Measurements from ENCODE around the gene SMARCC2. TPM values are rescaled to one million over a fixed set of nuclear protein-coding genes. Genes with fewer than 3 reads are reported as not detected.

Gene SMARCC2
- total and polyA plus RNA-seq, 9 of the 15 experiments (the other 6 are each of a cell fraction or from before 2014, with no cell fraction given), result 11.9 to 86.0 (median 36.6) TPM

DNA sequence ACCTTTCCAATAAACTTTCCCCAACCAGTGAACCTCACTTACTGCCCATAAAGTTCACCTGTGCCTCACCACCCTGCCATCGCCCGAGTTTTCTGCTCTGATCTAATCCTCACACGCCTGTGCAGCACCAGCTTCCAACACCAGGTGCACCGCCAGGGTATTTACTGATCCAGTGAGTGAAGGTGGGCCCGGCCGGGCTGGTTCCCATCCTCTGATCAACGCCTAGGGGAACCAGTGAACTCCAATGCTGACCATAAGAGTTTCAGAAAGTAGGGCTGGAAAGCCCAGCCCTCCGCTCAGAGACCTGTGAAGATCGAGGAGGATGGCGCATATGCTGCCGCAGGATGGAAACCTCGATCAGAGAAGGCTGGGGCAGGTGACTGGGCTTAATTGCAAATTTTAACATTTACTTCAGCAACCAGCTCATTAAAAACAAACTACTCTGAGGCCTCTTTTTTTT is 37.6 kb downstream of the SMARCC2 start (continued):
- TF ChIP-seq, protein P1, sequence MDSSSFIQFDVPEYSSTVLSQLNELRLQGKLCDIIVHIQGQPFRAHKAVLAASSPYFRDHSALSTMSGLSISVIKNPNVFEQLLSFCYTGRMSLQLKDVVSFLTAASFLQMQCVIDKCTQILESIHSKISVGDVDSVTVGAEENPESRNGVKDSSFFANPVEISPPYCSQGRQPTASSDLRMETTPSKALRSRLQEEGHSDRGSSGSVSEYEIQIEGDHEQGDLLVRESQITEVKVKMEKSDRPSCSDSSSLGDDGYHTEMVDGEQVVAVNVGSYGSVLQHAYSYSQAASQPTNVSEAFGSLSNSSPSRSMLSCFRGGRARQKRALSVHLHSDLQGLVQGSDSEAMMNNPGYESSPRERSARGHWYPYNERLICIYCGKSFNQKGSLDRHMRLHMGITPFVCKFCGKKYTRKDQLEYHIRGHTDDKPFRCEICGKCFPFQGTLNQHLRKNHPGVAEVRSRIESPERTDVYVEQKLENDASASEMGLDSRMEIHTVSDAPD (CRISPR knock-in tag; IDR thresholded peaks at IDR 0.05), result no peak
- no peak for TF ChIP-seq DACH1 (IDR thresholded peaks at IDR 0.05; ENCODE audit: partially characterized antibody)
- TF ChIP-seq, protein P2, sequence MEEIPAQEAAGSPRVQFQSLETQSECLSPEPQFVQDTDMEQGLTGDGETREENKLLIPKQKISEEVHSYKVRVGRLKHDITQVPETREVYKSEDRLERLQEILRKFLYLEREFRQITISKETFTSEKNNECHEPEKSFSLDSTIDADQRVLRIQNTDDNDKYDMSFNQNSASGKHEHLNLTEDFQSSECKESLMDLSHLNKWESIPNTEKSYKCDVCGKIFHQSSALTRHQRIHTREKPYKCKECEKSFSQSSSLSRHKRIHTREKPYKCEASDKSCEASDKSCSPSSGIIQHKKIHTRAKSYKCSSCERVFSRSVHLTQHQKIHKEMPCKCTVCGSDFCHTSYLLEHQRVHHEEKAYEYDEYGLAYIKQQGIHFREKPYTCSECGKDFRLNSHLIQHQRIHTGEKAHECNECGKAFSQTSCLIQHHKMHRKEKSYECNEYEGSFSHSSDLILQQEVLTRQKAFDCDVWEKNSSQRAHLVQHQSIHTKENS (CRISPR knock-in tag; IDR thresholded peaks at IDR 0.05), result no peak
- TF ChIP-seq NCOA2 (IDR thresholded peaks at IDR 0.05; ENCODE audit: partially characterized antibody in 2 of 2), result no peak
- TF ChIP-seq HOXB6 (CRISPR knock-in tag; IDR thresholded peaks at IDR 0.05; ENCODE audit: borderline replicate concordance), result no peak
- TF ChIP-seq, protein P3, sequence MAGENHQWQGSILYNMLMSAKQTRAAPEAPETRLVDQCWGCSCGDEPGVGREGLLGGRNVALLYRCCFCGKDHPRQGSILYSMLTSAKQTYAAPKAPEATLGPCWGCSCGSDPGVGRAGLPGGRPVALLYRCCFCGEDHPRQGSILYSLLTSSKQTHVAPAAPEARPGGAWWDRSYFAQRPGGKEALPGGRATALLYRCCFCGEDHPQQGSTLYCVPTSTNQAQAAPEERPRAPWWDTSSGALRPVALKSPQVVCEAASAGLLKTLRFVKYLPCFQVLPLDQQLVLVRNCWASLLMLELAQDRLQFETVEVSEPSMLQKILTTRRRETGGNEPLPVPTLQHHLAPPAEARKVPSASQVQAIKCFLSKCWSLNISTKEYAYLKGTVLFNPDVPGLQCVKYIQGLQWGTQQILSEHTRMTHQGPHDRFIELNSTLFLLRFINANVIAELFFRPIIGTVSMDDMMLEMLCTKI (IDR thresholded peaks at IDR 0.05; ENCODE audit: partially characterized antibody), result no peak
- TF ChIP-seq ZNF384 (IDR thresholded peaks at IDR 0.05; ENCODE audit: low read depth, low read length), result no peak
- TF ChIP-seq, protein P4, sequence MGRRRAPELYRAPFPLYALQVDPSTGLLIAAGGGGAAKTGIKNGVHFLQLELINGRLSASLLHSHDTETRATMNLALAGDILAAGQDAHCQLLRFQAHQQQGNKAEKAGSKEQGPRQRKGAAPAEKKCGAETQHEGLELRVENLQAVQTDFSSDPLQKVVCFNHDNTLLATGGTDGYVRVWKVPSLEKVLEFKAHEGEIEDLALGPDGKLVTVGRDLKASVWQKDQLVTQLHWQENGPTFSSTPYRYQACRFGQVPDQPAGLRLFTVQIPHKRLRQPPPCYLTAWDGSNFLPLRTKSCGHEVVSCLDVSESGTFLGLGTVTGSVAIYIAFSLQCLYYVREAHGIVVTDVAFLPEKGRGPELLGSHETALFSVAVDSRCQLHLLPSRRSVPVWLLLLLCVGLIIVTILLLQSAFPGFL (CRISPR knock-in tag; IDR thresholded peaks at IDR 0.05), result no peak
- no peak for TF ChIP-seq ZNF778 (CRISPR knock-in tag; IDR thresholded peaks at IDR 0.05)
- no peak for TF ChIP-seq RFX5 (IDR thresholded peaks at IDR 0.05; ENCODE audit: low read depth, low read length)
- TF ChIP-seq BACH1 (tag; IDR thresholded peaks at IDR 0.05), result no peak; the same call in 1 of the 2 replicates
- TF ChIP-seq, protein P5, sequence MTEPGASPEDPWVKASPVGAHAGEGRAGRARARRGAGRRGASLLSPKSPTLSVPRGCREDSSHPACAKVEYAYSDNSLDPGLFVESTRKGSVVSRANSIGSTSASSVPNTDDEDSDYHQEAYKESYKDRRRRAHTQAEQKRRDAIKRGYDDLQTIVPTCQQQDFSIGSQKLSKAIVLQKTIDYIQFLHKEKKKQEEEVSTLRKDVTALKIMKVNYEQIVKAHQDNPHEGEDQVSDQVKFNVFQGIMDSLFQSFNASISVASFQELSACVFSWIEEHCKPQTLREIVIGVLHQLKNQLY (CRISPR knock-in tag; conservative IDR thresholded peaks at IDR 0.05), result no peak
- TF ChIP-seq ZNF57 (CRISPR knock-in tag; IDR thresholded peaks at IDR 0.05), result no peak
- no peak for TF ChIP-seq ZNF780A (CRISPR knock-in tag; IDR thresholded peaks at IDR 0.05)
- TF ChIP-seq, protein P6, sequence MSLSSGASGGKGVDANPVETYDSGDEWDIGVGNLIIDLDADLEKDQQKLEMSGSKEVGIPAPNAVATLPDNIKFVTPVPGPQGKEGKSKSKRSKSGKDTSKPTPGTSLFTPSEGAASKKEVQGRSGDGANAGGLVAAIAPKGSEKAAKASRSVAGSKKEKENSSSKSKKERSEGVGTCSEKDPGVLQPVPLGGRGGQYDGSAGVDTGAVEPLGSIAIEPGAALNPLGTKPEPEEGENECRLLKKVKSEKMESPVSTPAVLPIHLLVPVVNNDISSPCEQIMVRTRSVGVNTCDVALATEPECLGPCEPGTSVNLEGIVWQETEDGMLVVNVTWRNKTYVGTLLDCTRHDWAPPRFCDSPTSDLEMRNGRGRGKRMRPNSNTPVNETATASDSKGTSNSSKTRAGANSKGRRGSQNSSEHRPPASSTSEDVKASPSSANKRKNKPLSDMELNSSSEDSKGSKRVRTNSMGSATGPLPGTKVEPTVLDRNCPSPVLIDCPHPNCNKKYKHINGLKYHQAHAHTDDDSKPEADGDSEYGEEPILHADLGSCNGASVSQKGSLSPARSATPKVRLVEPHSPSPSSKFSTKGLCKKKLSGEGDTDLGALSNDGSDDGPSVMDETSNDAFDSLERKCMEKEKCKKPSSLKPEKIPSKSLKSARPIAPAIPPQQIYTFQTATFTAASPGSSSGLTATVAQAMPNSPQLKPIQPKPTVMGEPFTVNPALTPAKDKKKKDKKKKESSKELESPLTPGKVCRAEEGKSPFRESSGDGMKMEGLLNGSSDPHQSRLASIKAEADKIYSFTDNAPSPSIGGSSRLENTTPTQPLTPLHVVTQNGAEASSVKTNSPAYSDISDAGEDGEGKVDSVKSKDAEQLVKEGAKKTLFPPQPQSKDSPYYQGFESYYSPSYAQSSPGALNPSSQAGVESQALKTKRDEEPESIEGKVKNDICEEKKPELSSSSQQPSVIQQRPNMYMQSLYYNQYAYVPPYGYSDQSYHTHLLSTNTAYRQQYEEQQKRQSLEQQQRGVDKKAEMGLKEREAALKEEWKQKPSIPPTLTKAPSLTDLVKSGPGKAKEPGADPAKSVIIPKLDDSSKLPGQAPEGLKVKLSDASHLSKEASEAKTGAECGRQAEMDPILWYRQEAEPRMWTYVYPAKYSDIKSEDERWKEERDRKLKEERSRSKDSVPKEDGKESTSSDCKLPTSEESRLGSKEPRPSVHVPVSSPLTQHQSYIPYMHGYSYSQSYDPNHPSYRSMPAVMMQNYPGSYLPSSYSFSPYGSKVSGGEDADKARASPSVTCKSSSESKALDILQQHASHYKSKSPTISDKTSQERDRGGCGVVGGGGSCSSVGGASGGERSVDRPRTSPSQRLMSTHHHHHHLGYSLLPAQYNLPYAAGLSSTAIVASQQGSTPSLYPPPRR (CRISPR knock-in tag; IDR thresholded peaks at IDR 0.05; ENCODE audit: borderline replicate concordance), result no peak
- TF ChIP-seq FOXK2 (conservative IDR thresholded peaks at IDR 0.05 in 1 of 2, IDR thresholded peaks at IDR 0.05 in 1 of 2; ENCODE audit: low read depth in 2 of 2), result 0 out of 4 replicates have a peak, but pooled peaks of 1 of the 2 experiments have one; percentile 33

All from K562 (cell line).